ENCODE results near the gene YWHAG. TPM values are rescaled to one million over a fixed set of nuclear protein-coding genes. Genes with fewer than 3 reads are reported as not detected.
"Not testable (repeated sequence)": the region's sequence is repeated elsewhere in the genome, so short reads cannot be mapped to it uniquely, and the experiment has no call there.

Gene YWHAG
- total and polyA plus RNA-seq, 12 donors = 63.7 to 262 (median 205) TPM

DNA sequence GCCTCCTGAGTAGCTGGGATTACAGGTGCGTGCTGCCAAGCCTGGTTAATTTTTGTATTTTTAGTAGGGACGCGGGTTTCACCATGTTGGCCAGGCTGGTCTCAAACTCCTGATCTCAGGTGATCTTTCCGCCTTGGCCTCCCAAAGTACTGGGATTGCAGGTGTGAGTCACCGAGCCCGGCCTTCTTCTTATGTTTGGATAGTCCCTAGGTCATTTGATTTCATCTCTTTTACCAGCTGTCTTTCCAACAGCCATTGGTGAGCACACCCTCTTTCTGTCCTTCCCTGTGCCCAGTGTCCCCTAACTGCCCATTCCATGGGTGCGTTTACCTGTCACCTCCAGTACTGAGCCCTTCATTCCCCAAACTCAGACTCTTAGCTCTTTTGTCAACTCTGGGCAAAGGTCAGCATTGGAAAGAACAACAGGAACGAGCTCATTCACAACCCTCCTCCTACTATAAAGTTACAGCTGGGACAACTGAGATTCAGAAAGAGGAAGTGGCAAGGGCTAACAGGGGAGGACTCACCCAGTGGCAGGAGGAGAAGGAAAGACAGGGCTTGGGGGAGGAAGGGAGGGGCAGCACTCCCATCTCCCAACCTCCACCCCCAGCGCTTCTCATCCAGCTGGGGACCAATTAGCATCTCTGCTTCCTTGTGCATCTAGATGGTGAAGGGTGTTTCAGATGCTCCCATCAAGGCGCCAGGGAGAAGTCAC is 45.1 kb upstream of the YWHAG start:
- no peak overlapping the region for H3K4me3 ChIP-seq

DNA sequence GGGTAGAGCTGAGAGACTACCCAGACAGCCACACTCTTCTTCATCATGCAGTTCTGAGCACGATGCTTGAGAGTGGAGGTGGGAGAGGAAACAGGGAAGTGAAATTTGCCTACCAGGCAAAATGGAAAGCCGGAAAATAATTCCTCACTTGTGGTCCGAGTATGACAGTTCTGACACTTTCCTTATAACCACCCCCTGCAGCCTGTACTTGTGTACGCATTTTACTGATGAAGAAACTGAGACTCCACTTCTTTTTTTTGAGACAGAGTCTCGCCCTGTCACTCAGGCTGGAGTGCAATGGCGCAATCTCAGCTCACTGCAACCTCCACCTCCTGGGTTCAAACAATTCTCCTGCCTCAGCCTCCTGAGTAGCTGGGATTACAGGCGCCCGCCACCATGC is 44.3 kb upstream of the YWHAG start:
- H3K27ac ChIP-seq = peak overlapping the region in 1 of 10 donors; percentile 70
- 82 to 85% methylated on average over 8 of the region's 8 CpGs for WGBS, 2 donors
- H3K4me3 ChIP-seq; H3K27me3 ChIP-seq; intact Hi-C loops (cut with DNase I); H3K36me3 ChIP-seq; DNase-seq; H3K9me3 ChIP-seq: not testable (repeated sequence)
- peaks cover 0 to 20% (median 0%) of the 10 kb centered on the region in 9 donors for H3K4me1 ChIP-seq
- peak in 6 of 8 donors; percentile 27 to 66 (median 46) for ATAC-seq

More for the DNA sequence above, 45.1 kb upstream of the YWHAG start:
- H3K27me3 ChIP-seq = no peaks in the 10 kb centered on the region
- TF ChIP-seq CTCF (IDR thresholded peaks at IDR 0.05) = no peak
- WGBS, 2 donors = 91 to 92% methylated on average over 10 of the region's 10 CpGs
- peak overlapping the region in 2 of 10 donors; percentile 22 to 70 for H3K27ac ChIP-seq
- no peaks in the 10 kb centered on the region for H3K9me3 ChIP-seq
- DNase-seq = no peak
- intact Hi-C loops (cut with DNase I) = no loop called here
- ATAC-seq = peak in 6 of 8 donors; percentile 44 to 69 (median 64)
- peaks cover 0 to 20% (median 0%) of the 10 kb centered on the region in 9 donors for H3K4me1 ChIP-seq
- no peaks in the 10 kb centered on the region for H3K36me3 ChIP-seq

DNA sequence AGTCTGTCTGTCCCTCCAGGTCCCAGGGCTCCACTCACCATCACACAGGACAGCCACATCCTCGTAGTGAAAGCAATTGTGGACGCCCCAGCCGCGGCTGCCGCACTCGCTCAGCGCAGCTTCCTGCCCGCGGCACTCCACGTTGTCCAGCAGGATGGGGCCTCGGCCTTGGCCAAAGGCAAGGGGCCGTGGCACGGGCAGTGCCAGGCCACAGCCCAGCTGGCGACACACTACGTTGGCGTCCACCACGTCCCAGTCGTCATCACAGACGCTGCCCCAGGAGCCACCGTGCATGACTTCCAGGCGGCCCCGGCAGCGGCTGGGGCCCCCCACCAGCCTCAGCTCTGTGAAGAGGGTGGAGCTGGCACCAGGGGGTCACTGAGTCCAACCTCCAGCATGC is 41.5 kb upstream of the YWHAG start:
- no peaks in the 10 kb centered on the region for H3K27me3 ChIP-seq
- H3K4me3 ChIP-seq = no peak overlapping the region
- 92 to 95% methylated on average over 23 of the region's 23 CpGs for WGBS, 2 donors
- no peak for TF ChIP-seq CTCF (IDR thresholded peaks at IDR 0.05)
- peaks cover 0 to 35% (median 11%) of the 10 kb centered on the region in 9 donors for H3K4me1 ChIP-seq
- no peaks in the 10 kb centered on the region for H3K36me3 ChIP-seq
- intact Hi-C loops (cut with DNase I) = no loop called here
- no peak overlapping the region for H3K27ac ChIP-seq
- H3K9me3 ChIP-seq = no peaks in the 10 kb centered on the region
- ATAC-seq = no peak
- no peak for DNase-seq

DNA sequence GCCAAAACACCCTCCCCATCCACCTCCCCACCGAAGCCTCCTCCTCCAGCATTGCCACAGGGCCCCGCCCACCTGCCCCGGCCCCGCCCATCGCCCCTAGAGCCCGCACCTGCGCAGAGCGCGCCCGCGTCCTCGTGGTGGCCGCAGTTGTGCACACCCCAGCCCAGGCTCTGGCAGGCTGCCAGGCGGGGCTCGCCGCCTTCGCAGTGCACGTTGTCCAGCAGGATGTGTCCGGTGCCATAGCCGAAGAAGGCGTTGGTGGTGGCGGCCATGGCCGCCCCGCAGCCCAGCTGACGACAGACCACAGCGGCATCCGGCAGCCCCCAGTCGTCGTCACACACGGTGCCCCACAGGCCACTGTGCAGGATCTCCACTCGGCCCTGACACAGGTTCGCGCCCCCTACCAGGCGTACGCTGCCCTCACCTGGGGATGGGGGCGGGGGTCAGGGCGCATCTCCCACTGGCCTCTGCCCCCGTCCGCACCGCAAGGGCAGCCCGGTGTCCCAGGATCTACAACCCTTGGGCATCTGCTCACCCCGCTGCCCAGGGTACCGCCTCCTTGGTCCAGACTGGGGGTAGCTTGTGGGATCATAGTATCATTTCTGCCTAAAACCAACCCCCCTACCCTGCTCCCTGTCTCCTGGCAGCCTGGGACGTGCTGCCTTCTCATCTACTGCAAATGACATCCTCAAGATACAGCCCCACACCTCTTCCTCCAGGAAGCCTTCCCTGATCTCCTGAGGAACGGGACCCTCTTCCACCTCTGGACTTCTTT is 38.8 kb upstream of the YWHAG start:
- TF ChIP-seq CTCF (IDR thresholded peaks at IDR 0.05) = no peak
- no peaks in the 10 kb centered on the region for H3K9me3 ChIP-seq
- H3K4me3 ChIP-seq = peak overlapping the region; percentile 16 to 62 (median 52)
- H3K4me1 ChIP-seq = peaks cover 2 to 33% (median 15%) of the 10 kb centered on the region in 9 donors
- intact Hi-C loops (cut with DNase I) = no loop called here
- 16% methylated on average over 39 to 45 of the region's 45 CpGs for WGBS, 2 donors
- peak; percentile 28 to 67 (median 50) for ATAC-seq
- peak overlapping the region in 1 of 10 donors; percentile 67 for H3K27ac ChIP-seq
- H3K36me3 ChIP-seq = no peaks in the 10 kb centered on the region
- no peaks in the 10 kb centered on the region for H3K27me3 ChIP-seq
- DNase-seq = peak; percentile 72 to 87
